CD14-positive monocyte (primary cell): ENCODE data around the gene ATPAF2. TPM values are rescaled to one million over a fixed set of nuclear protein-coding genes. Genes with fewer than 3 reads are reported as not detected.

Source experiments
- DNase-seq, 3 donors: peaks; one replicate each; pipeline ENCODE4 v3.0.0-alpha.2; 2011 to 2022
- H2AFZ ChIP-seq: 2 replicates; pipeline ENCODE4 v1.6.0; 2012; ENCODE audit warnings: mild to moderate bottlenecking, low read depth, low read length, inconsistent platforms; ENCODE audit not compliant: insufficient read depth, poor library complexity, severe bottlenecking
- H3K27ac ChIP-seq, 2 donors: 1 replicate in 1 of 2; 2 replicates in 1 of 2; pipeline ENCODE4 v1.5.1; 2012 to 2013; ENCODE audit warnings: low read length in 2 of 2, control low read depth in 1 of 2, inconsistent platforms in 1 of 2, low read depth in 1 of 2, mild to moderate bottlenecking in 1 of 2
- H3K27me3 ChIP-seq, 2 donors: one replicate each; pipeline versions ENCODE4 v1.6.0 to v1.6.1; 2011 to 2013; ENCODE audit warnings: low read length in 2 of 2; ENCODE audit not compliant: control insufficient read depth in 2 of 2, insufficient read depth in 2 of 2
- H3K36me3 ChIP-seq, 2 donors: replicated peaks in 1 of 2; 1 replicate in 1 of 2; 2 replicates in 1 of 2; pipeline versions ENCODE4 v1.5.1 to v1.6.1; 2012 to 2013; ENCODE audit warnings: low read length in 2 of 2, control low read depth in 1 of 2, inconsistent platforms in 1 of 2, mild to moderate bottlenecking in 1 of 2; ENCODE audit not compliant: insufficient read depth in 2 of 2, control insufficient read depth in 1 of 2
- H3K4me1 ChIP-seq, 2 donors: 1 replicate in 1 of 2; 2 replicates in 1 of 2; pipeline versions ENCODE4 v1.5.1 to v1.6.1; 2012 to 2013; ENCODE audit warnings: low read length in 2 of 2, control low read depth in 1 of 2, inconsistent platforms in 1 of 2, mild to moderate bottlenecking in 1 of 2, moderate library complexity in 1 of 2; ENCODE audit not compliant: insufficient read depth in 2 of 2, control insufficient read depth in 1 of 2
- H3K4me2 ChIP-seq: replicated peaks from 2 replicates; pipeline ENCODE3; 2012; ENCODE audit warnings: low read length, moderate library complexity, mild to moderate bottlenecking; ENCODE audit not compliant: poor library complexity, severe bottlenecking; ENCODE audit errors: extremely low read depth
- H3K4me3 ChIP-seq, 3 experiments: fragments of 200-600 bp in 1 of 3; sonication (generic) in 1 of 3; replicated peaks in 1 of 3; 1 replicate in 2 of 3; 2 replicates in 1 of 3; pipeline ENCODE4 v1.5.1; 2011 to 2013; ENCODE audit warnings: low read length in 3 of 3, mild to moderate bottlenecking in 3 of 3, control low read depth in 2 of 3, low read depth in 2 of 3, inconsistent platforms in 1 of 3, moderate library complexity in 1 of 3
- H3K79me2 ChIP-seq: 2 replicates; pipeline ENCODE4 v1.6.0; 2012; ENCODE audit warnings: mild to moderate bottlenecking, control low read depth, inconsistent platforms, low read length, moderate library complexity; ENCODE audit not compliant: insufficient read depth
- H3K9ac ChIP-seq: 2 replicates; pipeline ENCODE4 v1.6.0; 2017; ENCODE audit warnings: low read length, mild to moderate bottlenecking; ENCODE audit not compliant: insufficient read depth, poor library complexity, severe bottlenecking
- H3K9me3 ChIP-seq, 2 donors: replicated peaks in 1 of 2; 1 replicate in 1 of 2; 2 replicates in 1 of 2; pipeline versions ENCODE4 v1.5.1 to v1.6.1; 2012 to 2013; ENCODE audit warnings: low read length in 2 of 2, control low read depth in 1 of 2; ENCODE audit not compliant: control insufficient read depth in 1 of 2, insufficient read depth in 1 of 2
- H4K20me1 ChIP-seq: 2 replicates; pipeline ENCODE4 v1.6.0; 2012; ENCODE audit warnings: mild to moderate bottlenecking, low read length, control low read depth, moderate library complexity; ENCODE audit not compliant: insufficient read depth
- H3K27ac Mint-ChIP-seq, 7 donors: one replicate each; pipeline ENCODE4 v1.8.0; 2020; ENCODE audit warnings: mild to moderate bottlenecking in 7 of 7, mixed read lengths in 7 of 7, moderate library complexity in 6 of 7, inconsistent platforms in 2 of 7
- H3K27me3 Mint-ChIP-seq, 3 donors: one replicate each; pipeline ENCODE4 v1.8.0; 2021 to 2022; ENCODE audit warnings: low read depth in 3 of 3, mild to moderate bottlenecking in 3 of 3, mixed read lengths in 3 of 3, moderate library complexity in 3 of 3, inconsistent platforms in 1 of 3
- H3K36me3 Mint-ChIP-seq, 2 donors: one replicate each; pipeline ENCODE4 v1.8.0; 2020; ENCODE audit warnings: mixed read lengths in 2 of 2, inconsistent platforms in 1 of 2, mild to moderate bottlenecking in 1 of 2
- H3K4me1 Mint-ChIP-seq: one replicate; pipeline ENCODE4 v1.8.0; 2020; ENCODE audit warnings: mild to moderate bottlenecking, mixed read lengths
- H3K4me3 Mint-ChIP-seq, 2 donors: one replicate each; pipeline ENCODE4 v1.8.0; 2020; ENCODE audit warnings: mild to moderate bottlenecking in 2 of 2, mixed read lengths in 2 of 2, moderate library complexity in 1 of 2
- H3K9me3 Mint-ChIP-seq, 7 donors: one replicate each; pipeline ENCODE4 v1.8.0; 2020 to 2022; ENCODE audit warnings: mixed read lengths in 7 of 7, mild to moderate bottlenecking in 6 of 7, moderate library complexity in 6 of 7, inconsistent platforms in 2 of 7
- WGBS: methylation state at CpG from one replicate; pipeline ENCODE4 v1.1.5; 2013; ENCODE audit warnings: missing lambda C conversion rate; ENCODE audit not compliant: insufficient coverage; 5-methylcytosine and 5-hydroxymethylcytosine counted together
- intact Hi-C, 2 donors: fragments of 100-400 bp; cut with micrococcal nuclease; formaldehyde crosslinking; loops; one replicate each; pipeline versions ENCODE4 v1.15.0 to v1.15.1; 2023
- polyA plus RNA-seq, 3 donors: library from polyadenylated mRNA; depleted of rRNA in 1 of 3; unstranded in 2 of 3; stranded (reverse) in 1 of 3; fragments of 300-500 nt in 2 of 3; fragments of >200 nt in 1 of 3; fragmentation: Illumina TruSeq in 2 of 3; gene quantifications; 1 replicate in 2 of 3; 2 replicates in 1 of 3; pipeline ENCODE4 v1.2.3, GENCODE V29; 2012 to 2021
- TF ChIP-seq, protein P1 (sequence below): fragments of 200-600 bp; IDR thresholded peaks from one replicate; pipeline ENCODE4 v1.8.0; 2022; ENCODE audit warnings: antibody characterized with exemption, mild to moderate bottlenecking

The ATPAF2 gene
- polyA plus RNA-seq, 3 donors = 41.3 to 50.8 (median 44.9) TPM

DNA sequence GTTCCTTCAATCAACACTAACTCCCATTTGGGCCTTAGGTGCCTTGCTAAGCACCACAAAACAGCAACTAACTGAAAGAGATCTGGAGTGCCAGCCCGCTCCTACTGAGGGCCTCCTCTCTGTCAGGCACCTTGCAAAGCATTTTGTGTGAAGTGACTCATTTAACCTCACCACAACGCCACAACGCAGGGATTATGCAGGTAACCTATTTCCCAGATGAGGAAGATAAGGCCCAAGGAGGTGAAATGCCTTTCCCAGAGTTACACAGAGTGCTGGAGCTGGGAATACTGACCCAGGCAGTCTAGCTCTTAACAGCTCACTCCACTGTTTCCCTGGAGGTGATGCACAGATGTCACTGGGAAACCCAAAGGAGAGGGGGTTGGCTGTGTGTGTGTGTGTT, 33.5 kb downstream of the ATPAF2 start:
- H3K27ac ChIP-seq = no peak overlapping the region
- H3K79me2 ChIP-seq = no peaks in the 10 kb centered on the region
- no peak overlapping the region for H3K4me2 ChIP-seq
- H3K27ac Mint-ChIP-seq = peak overlapping the region in 2 of 7 donors; percentile 21 to 59
- H2AFZ ChIP-seq = no peak overlapping the region
- intact Hi-C loops = no loop called here
- H3K9me3 ChIP-seq = no peaks in the 10 kb centered on the region
- peaks cover 42 to 48% of the 10 kb centered on the region in 2 donors for H3K36me3 Mint-ChIP-seq
- H3K9me3 Mint-ChIP-seq = no peaks in the 10 kb centered on the region
- peaks cover 37 to 51% of the 10 kb centered on the region in 2 donors for H3K36me3 ChIP-seq
- TF ChIP-seq, protein P1, sequence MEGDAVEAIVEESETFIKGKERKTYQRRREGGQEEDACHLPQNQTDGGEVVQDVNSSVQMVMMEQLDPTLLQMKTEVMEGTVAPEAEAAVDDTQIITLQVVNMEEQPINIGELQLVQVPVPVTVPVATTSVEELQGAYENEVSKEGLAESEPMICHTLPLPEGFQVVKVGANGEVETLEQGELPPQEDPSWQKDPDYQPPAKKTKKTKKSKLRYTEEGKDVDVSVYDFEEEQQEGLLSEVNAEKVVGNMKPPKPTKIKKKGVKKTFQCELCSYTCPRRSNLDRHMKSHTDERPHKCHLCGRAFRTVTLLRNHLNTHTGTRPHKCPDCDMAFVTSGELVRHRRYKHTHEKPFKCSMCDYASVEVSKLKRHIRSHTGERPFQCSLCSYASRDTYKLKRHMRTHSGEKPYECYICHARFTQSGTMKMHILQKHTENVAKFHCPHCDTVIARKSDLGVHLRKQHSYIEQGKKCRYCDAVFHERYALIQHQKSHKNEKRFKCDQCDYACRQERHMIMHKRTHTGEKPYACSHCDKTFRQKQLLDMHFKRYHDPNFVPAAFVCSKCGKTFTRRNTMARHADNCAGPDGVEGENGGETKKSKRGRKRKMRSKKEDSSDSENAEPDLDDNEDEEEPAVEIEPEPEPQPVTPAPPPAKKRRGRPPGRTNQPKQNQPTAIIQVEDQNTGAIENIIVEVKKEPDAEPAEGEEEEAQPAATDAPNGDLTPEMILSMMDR = no peak
- H3K4me3 ChIP-seq = no peak overlapping the region
- no peak overlapping the region for H3K9ac ChIP-seq
- no peaks in the 10 kb centered on the region for H3K4me1 ChIP-seq
- WGBS = no CpG with 5 or more reads among the region's 3 CpGs
- no peak overlapping the region for H3K4me3 Mint-ChIP-seq
- no peaks in the 10 kb centered on the region for H3K4me1 Mint-ChIP-seq
- DNase-seq = no peak
- no peaks in the 10 kb centered on the region for H4K20me1 ChIP-seq
- H3K27me3 Mint-ChIP-seq = peaks cover 0 to 2% (median 0%) of the 10 kb centered on the region in 3 donors
- no peaks in the 10 kb centered on the region for H3K27me3 ChIP-seq

DNA sequence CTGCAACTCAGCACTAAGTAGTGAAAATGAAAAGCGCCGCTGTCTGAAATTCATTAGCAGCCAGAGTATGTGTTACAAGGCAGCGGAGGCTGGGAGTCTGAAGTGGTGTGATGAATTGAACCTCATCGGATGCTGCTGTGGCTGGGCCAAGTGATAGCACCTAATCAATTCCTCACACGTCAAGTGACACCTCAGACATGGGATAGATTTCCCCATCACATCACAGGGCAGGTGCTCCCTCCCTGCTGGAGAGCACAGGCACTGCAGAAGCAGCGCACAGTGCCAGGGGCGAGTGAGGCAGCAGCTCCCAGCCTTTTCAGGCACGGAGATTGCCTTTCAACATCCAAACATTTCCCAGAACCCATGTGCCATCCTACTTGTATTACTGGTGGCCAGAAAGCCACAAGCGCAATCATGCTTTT, 34.1 kb downstream of the ATPAF2 start:
- no peaks in the 10 kb centered on the region for H3K9me3 Mint-ChIP-seq
- TF ChIP-seq, protein P1 = no peak
- no peak overlapping the region for H3K27ac Mint-ChIP-seq
- H3K4me3 Mint-ChIP-seq = no peak overlapping the region
- intact Hi-C loops = no loop called here
- no peaks in the 10 kb centered on the region for H3K4me1 ChIP-seq
- H3K9ac ChIP-seq = no peak overlapping the region
- H3K27me3 ChIP-seq = no peaks in the 10 kb centered on the region
- H2AFZ ChIP-seq = no peak overlapping the region
- no peaks in the 10 kb centered on the region for H4K20me1 ChIP-seq
- no peak overlapping the region for H3K27ac ChIP-seq
- H3K79me2 ChIP-seq = no peaks in the 10 kb centered on the region
- no peaks in the 10 kb centered on the region for H3K4me1 Mint-ChIP-seq
- peaks cover 36 to 42% of the 10 kb centered on the region in 2 donors for H3K36me3 Mint-ChIP-seq
- WGBS = 100% methylated on average over 1 of the region's 9 CpGs
- H3K27me3 Mint-ChIP-seq = no peaks in the 10 kb centered on the region
- no peak for DNase-seq
- peaks cover 33 to 45% of the 10 kb centered on the region in 2 donors for H3K36me3 ChIP-seq
- no peaks in the 10 kb centered on the region for H3K9me3 ChIP-seq
- H3K4me2 ChIP-seq = no peak overlapping the region
- H3K4me3 ChIP-seq = no peak overlapping the region
